K562 (cell line): ENCODE data around the gene EDEM1. TPM values are rescaled to one million over a fixed set of nuclear protein-coding genes. Genes with fewer than 3 reads are reported as not detected.
A peak's percentile ranks its signal among the peaks of the same experiment; 100 is the strongest.

ENCODE experiments used
- ATAC-seq: fragments of 200-7000 bp; cut with Tn5 transposase; 3 replicates; pipeline ENCODE4 v1.9.1; 2020; ENCODE audit warnings: moderate library complexity
- BruUV-seq: library from RNA; stranded (reverse); fragments of 400-500 nt; replicated peaks from 2 replicates; lab custom pipeline; 2021; lab: Mats Ljungman, UMichigan
- CTCF ChIA-PET: fragments of 300-600 bp; formaldehyde crosslinking; extraction: SDS; loops from one replicate; lab custom pipeline; 2021; ENCODE audit warnings: low intra/inter-chr PET ratio; lab: Yijun Ruan, JAX
- POLR2A ChIA-PET: fragments of 300-600, 350-650 bp; sonication (Branson Sonifier 250); formaldehyde crosslinking; extraction: SDS; loops from one replicate; lab custom pipeline; 2021; ENCODE audit warnings: antibody characterized with exemption, inconsistent platforms; lab: Yijun Ruan, JAX
- DNase-seq, 4 experiments: peaks; one replicate each; pipeline versions ENCODE4 v3.0.0 to v3.0.0-alpha.2; 2011 to 2018; ENCODE audit warnings: low spot score in 3 of 4, mixed read lengths in 3 of 4; ENCODE audit errors: extremely low read depth in 1 of 4
- FAIRE-seq: peaks from 2 replicates; lab custom pipeline; 2011; peaks lifted over from hg19 to GRCh38; lab: Jason Lieb, UNC
- H2AFZ ChIP-seq: 2 replicates; pipeline ENCODE4 v1.6.0; 2011; ENCODE audit warnings: low read depth, low read length, control low read depth, inconsistent platforms
- H3K27ac ChIP-seq: fragments of 200-600 bp; 3 replicates; pipeline ENCODE4 v1.8.0; 2011; ENCODE audit warnings: low read depth, mild to moderate bottlenecking, control low read depth, inconsistent platforms, low read length, moderate library complexity, mixed read lengths; ENCODE audit errors: extremely low read depth
- H3K27me3 ChIP-seq, 2 experiments: fragments of 300-600 bp in 1 of 2; 2 replicates in 1 of 2; 3 replicates in 1 of 2; pipeline versions ENCODE4 v1.6.0 to v1.8.0; 2011; ENCODE audit warnings: inconsistent platforms in 2 of 2, low read length in 2 of 2, mild to moderate bottlenecking in 1 of 2, mixed read lengths in 1 of 2, moderate library complexity in 1 of 2; ENCODE audit not compliant: control insufficient read depth in 2 of 2, insufficient read depth in 2 of 2
- H3K36me3 ChIP-seq: fragments of 300-600 bp; 3 replicates; pipeline ENCODE4 v1.8.0; 2011; ENCODE audit warnings: mild to moderate bottlenecking, low read length, inconsistent platforms; ENCODE audit not compliant: control insufficient read depth, insufficient read depth
- H3K4me1 ChIP-seq, 2 experiments: fragments of 200-600 bp in 1 of 2; replicated peaks in 1 of 2; 2 replicates in 1 of 2; 3 replicates in 1 of 2; pipeline versions ENCODE4 v1.5.1 to v1.8.0; 2011; ENCODE audit warnings: inconsistent platforms in 2 of 2, low read length in 2 of 2, mild to moderate bottlenecking in 1 of 2, mixed read lengths in 1 of 2, moderate library complexity in 1 of 2; ENCODE audit not compliant: control insufficient read depth in 2 of 2, insufficient read depth in 2 of 2
- H3K4me2 ChIP-seq: 2 replicates; pipeline ENCODE4 v1.6.1; 2011; ENCODE audit warnings: low read length, control low read depth, inconsistent platforms, mixed read lengths; ENCODE audit not compliant: insufficient read depth
- H3K4me3 ChIP-seq: fragments of 200-600 bp; sonication (generic), shearing (Covaris generic); 2 replicates; pipeline ENCODE4 v1.5.1; 2016; ENCODE audit warnings: control low read depth, inconsistent platforms
- H3K79me2 ChIP-seq: fragments of 200-600 bp; 3 replicates; pipeline ENCODE4 v1.8.0; 2011; ENCODE audit warnings: low read length, inconsistent platforms; ENCODE audit not compliant: control insufficient read depth, insufficient read depth
- H3K9ac ChIP-seq, 2 experiments: 2 replicates each; pipeline versions ENCODE4 v1.6.0 to v1.6.1; 2011; ENCODE audit warnings: low read depth in 2 of 2, low read length in 2 of 2, control low read depth in 1 of 2, inconsistent platforms in 1 of 2, mild to moderate bottlenecking in 1 of 2, mixed read lengths in 1 of 2; ENCODE audit not compliant: insufficient read depth in 1 of 2
- H3K9me1 ChIP-seq: one replicate; pipeline ENCODE4 v1.6.0; 2011; ENCODE audit warnings: inconsistent platforms, mild to moderate bottlenecking, low read length, moderate library complexity; ENCODE audit not compliant: control insufficient read depth, insufficient read depth
- H3K9me3 ChIP-seq: replicated peaks from 2 replicates; pipeline ENCODE4 v1.5.1; 2011; ENCODE audit warnings: low read depth, low read length, inconsistent platforms; ENCODE audit not compliant: control insufficient read depth, insufficient read depth
- H4K20me1 ChIP-seq: replicated peaks from 2 replicates; pipeline ENCODE4 v1.6.1; 2011; ENCODE audit warnings: low read length, inconsistent platforms, mixed read lengths; ENCODE audit not compliant: control insufficient read depth, insufficient read depth
- CEBPG ChIP-seq, 3 experiments: fragments of 200-800 bp in 1 of 3; sonication (Bioruptor generic) in 1 of 3; sonication (generic) in 1 of 3; formaldehyde crosslinking in 1 of 3; IDR thresholded peaks in 2 of 3; conservative IDR thresholded peaks in 1 of 3; 2 replicates each; pipeline versions ENCODE4 v1.6.1 to v1.8.0; 2016 to 2022; ENCODE audit warnings: missing compliant biosample characterization in 2 of 3, missing genetic modification characterization in 2 of 3, mild to moderate bottlenecking in 1 of 3, missing genetic modification reagents in 1 of 3
- CTCF ChIP-seq, 3 experiments: IDR thresholded peaks in 2 of 3; conservative IDR thresholded peaks in 1 of 3; 2 replicates each; pipeline ENCODE4 v1.5.1; 2011 to 2012; ENCODE audit warnings: low read length in 3 of 3, mild to moderate bottlenecking in 3 of 3, control low read depth in 2 of 3, improper control_type of control experiment in 1 of 3, inconsistent platforms in 1 of 3, low read depth in 1 of 3, mixed read lengths in 1 of 3, moderate library complexity in 1 of 3; ENCODE audit not compliant: insufficient read depth in 2 of 3
- ELF2 ChIP-seq: fragments of 250-450 bp; sonication (Bioruptor Pico); IDR thresholded peaks from 2 replicates; pipeline ENCODE4 v1.5.0; 2021; ENCODE audit warnings: mild to moderate bottlenecking
- IRF9 ChIP-seq: fragments of 450-650 bp; IDR thresholded peaks from 2 replicates; pipeline ENCODE4 v1.6.1; 2016; ENCODE audit warnings: missing biosample characterization, missing genetic modification characterization
- MAFG ChIP-seq: fragments of 450-650 bp; conservative IDR thresholded peaks from 2 replicates; pipeline ENCODE4 v1.6.1; 2016; ENCODE audit warnings: missing genetic modification characterization, missing compliant biosample characterization
- RAD21 ChIP-seq, 2 experiments: fragments of 250-450 bp in 1 of 2; fragments of 450-650 bp in 1 of 2; sonication (Bioruptor Pico) in 1 of 2; formaldehyde crosslinking in 1 of 2; IDR thresholded peaks in 1 of 2; conservative IDR thresholded peaks in 1 of 2; 2 replicates each; pipeline versions ENCODE4 v1.4.0 to v1.8.0; 2020 to 2022; ENCODE audit warnings: mild to moderate bottlenecking in 2 of 2, moderate library complexity in 1 of 2
- REST ChIP-seq, 2 experiments: fragments of 450-650 bp; formaldehyde crosslinking in 1 of 2; IDR thresholded peaks; 2 replicates each; pipeline versions ENCODE4 v1.4.0 to v1.6.1; 2014 to 2020; ENCODE audit warnings: mild to moderate bottlenecking in 2 of 2, borderline replicate concordance in 1 of 2, low read depth in 1 of 2
- WGBS: fragments of 100-300 bp; shearing (Covaris generic); methylation state at CpG from one replicate; pipeline ENCODE4 v1.1.6; 2016; ENCODE audit warnings: low coverage, mixed read lengths; ENCODE audit not compliant: insufficient coverage; ENCODE audit errors: missing lambda C conversion rate; 5-methylcytosine and 5-hydroxymethylcytosine counted together
- in situ Hi-C: fragments of 300-500 bp; cut with MboI; formaldehyde crosslinking; loops from 4 replicates; pipeline ENCODE4 v1.15.0; 2018; ENCODE audit warnings: inconsistent platforms, mixed read lengths
- intact Hi-C: fragments of 100-400 bp; cut with micrococcal nuclease; formaldehyde crosslinking; loops from 2 replicates; pipeline ENCODE4 v1.14.2; 2022
- polyA plus RNA-seq, 8 experiments: library from polyadenylated mRNA; depleted of rRNA in 4 of 8; stranded (reverse) in 5 of 8; unstranded in 3 of 8; fragments of >200 nt; fragmentation: Nextera tagmentation in 2 of 8; fragmentation: Illumina TruSeq in 1 of 8; extraction: Ambion mirVana in 2 of 8; extraction: Trizol in 1 of 8; gene quantifications; 2 replicates each; pipeline versions ENCODE4 v1.2.1 to v1.2.3, GENCODE V29; 2011 to 2014; ENCODE audit warnings: inconsistent platforms in 1 of 8, missing spikeins in 1 of 8
- total RNA-seq, 7 experiments: library from RNA; depleted of rRNA in 6 of 7; stranded (reverse); fragments of >200 nt in 6 of 7; fragmentation: Illumina TruSeq in 2 of 7; extraction: Trizol in 2 of 7; gene quantifications; 2 replicates each; pipeline versions ENCODE4 v1.2.1 to v1.2.3, GENCODE V29; 2011 to 2021; ENCODE audit warnings: low replicate concordance in 1 of 7

Gene EDEM1
- total and polyA plus RNA-seq, 9 of the 15 experiments (the other 6 are each of a cell fraction or from before 2014, with no cell fraction given) = 6.2 to 36.7 (median 14.3) TPM

DNA sequence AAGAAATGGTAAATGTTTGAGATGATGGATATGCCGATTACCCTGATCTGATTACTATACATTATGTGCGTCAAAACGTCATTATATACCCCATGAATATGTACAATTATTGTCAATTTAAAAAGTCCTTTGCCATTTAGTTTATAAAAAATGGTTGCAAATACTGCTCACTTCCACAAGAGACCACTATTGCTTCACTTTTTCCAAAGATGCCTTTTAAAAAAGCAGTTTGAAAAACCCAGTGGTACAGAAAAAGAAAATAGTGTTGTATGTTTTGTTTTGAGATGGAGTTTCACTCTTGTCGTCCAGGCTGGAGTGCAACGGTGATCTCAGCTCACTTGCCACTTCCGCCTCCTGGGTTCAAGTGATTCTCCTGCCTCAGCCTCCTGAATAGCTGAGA is 39.3 kb downstream of the EDEM1 start:
- Histone ChIP-seq H3K27ac (no peak overlapping the region), H3K27me3 (peaks cover 29 to 47% of the 10 kb centered on the region in 2 experiments; a peak in 3 of 5 replicates), H3K4me2 (no peak overlapping the region), H4K20me1 (no peaks in the 10 kb centered on the region), H3K4me1 (peaks cover 0 to 3% of the 10 kb centered on the region in 2 experiments; a peak in 2 of 5 replicates), H3K9me1 (no peaks in the 10 kb centered on the region), H3K4me3 (no peak overlapping the region), H3K9ac (no peak overlapping the region), H3K79me2 (no peaks in the 10 kb centered on the region), H2AFZ (no peak overlapping the region), H3K9me3 (no peaks in the 10 kb centered on the region), H3K36me3 (no peaks in the 10 kb centered on the region)
- ChIA-PET CTCF (no interaction called here), POLR2A (interaction anchor here (0.8 kb wide), 1 partner anchor 103 kb away, joined by 3 read pairs; no protein-coding TSS in a partner anchor)
- WGBS = 2% methylated on average over 6 of the region's 6 CpGs
- ATAC-seq (peak; percentile 46; the same call in 2 of the 3 replicates), DNase-seq (peak in 2 of 4 experiments; percentile 39 to 41), FAIRE-seq (peak; percentile 52)
- in situ Hi-C loops = no loop called here
- intact Hi-C loops = loop anchor here (2.0 to 10.0 kb wide), 4 partner anchors 78 to 512 kb away; no protein-coding TSS in a partner anchor
- BruUV-seq = no TSS peak
- TF ChIP-seq IRF9 (tag) = 0 out of 2 replicates have a peak, but pooled peaks have one; percentile 14
- peak; percentile 40 to 87 (median 56); a peak in 5 of 6 replicates for TF ChIP-seq CTCF (IDR thresholded peaks at IDR 0.05 in 2 of 3, conservative IDR thresholded peaks at IDR 0.05 in 1 of 3; ENCODE audit: insufficient read depth in 2 of 3, low read depth in 1 of 3, low read length in 3 of 3)
- TF ChIP-seq CEBPG (CRISPR knock-in tag; IDR thresholded peaks at IDR 0.05) = no peak
- peak; percentile 84 to 89 for TF ChIP-seq CEBPG (tag; conservative IDR thresholded peaks at IDR 0.05 in 1 of 2, IDR thresholded peaks at IDR 0.05 in 1 of 2)
- 0 out of 2 replicates have a peak, but pooled peaks have one; percentile 36 for TF ChIP-seq ELF2 (CRISPR knock-in tag)
- peak; percentile 76 to 89 for TF ChIP-seq RAD21 (CRISPR knock-in tag; conservative IDR thresholded peaks at IDR 0.05 in 1 of 2, IDR thresholded peaks at IDR 0.05 in 1 of 2)
- peak; percentile 59; the same call in 1 of the 2 replicates for TF ChIP-seq REST (IDR thresholded peaks at IDR 0.05; ENCODE audit: borderline replicate concordance)
- TF ChIP-seq REST (CRISPR knock-in tag; IDR thresholded peaks at IDR 0.05; ENCODE audit: low read depth) = no peak
- no peak for TF ChIP-seq MAFG
